Hepatocyte (in vitro differentiated cells): ENCODE measurements around the gene RHOF. TPM values are rescaled to one million over a fixed set of nuclear protein-coding genes. Genes with fewer than 3 reads are reported as not detected.

Experiments
- DNase-seq: peaks from one replicate; pipeline ENCODE4 v3.0.0-alpha.2; 2016; ENCODE audit warnings: low spot score
- H2AFZ ChIP-seq: fragments of 200-600 bp; sonication (generic); 2 replicates; pipeline ENCODE4 v1.6.0; 2016; ENCODE audit warnings: antibody characterized with exemption, mild to moderate bottlenecking
- H3K27ac ChIP-seq: fragments of 200-600 bp; sonication (generic); 2 replicates; pipeline ENCODE4 v1.5.1; 2016; ENCODE audit warnings: mild to moderate bottlenecking
- H3K27me3 ChIP-seq: fragments of 200-600 bp; sonication (generic); 2 replicates; pipeline ENCODE4 v1.6.1; 2016
- H3K36me3 ChIP-seq: fragments of 200-600 bp; sonication (generic); replicated peaks from 2 replicates; pipeline ENCODE4 v1.5.1; 2016; ENCODE audit warnings: low read depth; ENCODE audit not compliant: insufficient read depth
- H3K4me1 ChIP-seq: fragments of 200-600 bp; sonication (generic); 2 replicates; pipeline ENCODE4 v1.5.1; 2016; ENCODE audit warnings: mild to moderate bottlenecking, moderate library complexity; ENCODE audit not compliant: insufficient read depth
- H3K4me2 ChIP-seq: fragments of 200-600 bp; sonication (generic); 2 replicates; pipeline ENCODE4 v1.6.0; 2016
- H3K4me3 ChIP-seq: fragments of 200-600 bp; sonication (generic); 2 replicates; pipeline ENCODE4 v1.5.1; 2016; ENCODE audit warnings: mild to moderate bottlenecking
- H3K79me2 ChIP-seq: fragments of 200-600 bp; sonication (generic); 2 replicates; pipeline ENCODE4 v1.6.0; 2017; ENCODE audit warnings: mild to moderate bottlenecking
- H3K9me2 ChIP-seq: fragments of 200-600 bp; sonication (generic); replicated peaks from 2 replicates; pipeline ENCODE4 v1.6.0; 2017; ENCODE audit warnings: mild to moderate bottlenecking; ENCODE audit not compliant: insufficient read depth
- H3K9me3 ChIP-seq: fragments of 200-600 bp; sonication (generic); 2 replicates; pipeline ENCODE4 v1.5.1; 2016; ENCODE audit warnings: low read depth, mild to moderate bottlenecking
- H4K20me1 ChIP-seq: fragments of 200-600 bp; sonication (generic); 2 replicates; pipeline ENCODE4 v1.6.0; 2016; ENCODE audit warnings: mild to moderate bottlenecking; ENCODE audit not compliant: insufficient read depth, poor library complexity, severe bottlenecking
- EZH2 ChIP-seq: fragments of 200-600 bp; sonication (generic); IDR thresholded peaks from 2 replicates; pipeline ENCODE4 v1.6.1; 2016; ENCODE audit warnings: antibody characterized with exemption, mild to moderate bottlenecking, borderline replicate concordance
- EZH2phosphoT487 ChIP-seq: fragments of 200-600 bp; sonication (generic); IDR thresholded peaks from one replicate; pipeline ENCODE4 v1.6.1; 2018; ENCODE audit warnings: antibody characterized with exemption, mild to moderate bottlenecking, low read depth, moderate library complexity; ENCODE audit not compliant: unreplicated experiment, severe bottlenecking
- WGBS: methylation state at CpG from one replicate; pipeline ENCODE4 v1.1.6; 2016; ENCODE audit warnings: low lambda C conversion rate; ENCODE audit errors: missing lambda C conversion rate; 5-methylcytosine and 5-hydroxymethylcytosine counted together
- polyA plus RNA-seq: library from polyadenylated mRNA; unstranded; fragments of >200 nt; fragmentation: Nextera tagmentation; extraction: Ambion mirVana; gene quantifications from 2 replicates; pipeline ENCODE4 v1.2.1, GENCODE V29; 2016
- total RNA-seq: library from RNA; depleted of rRNA; stranded (reverse); fragments of >200 nt; gene quantifications from 2 replicates; pipeline ENCODE4 v1.2.3, GENCODE V29; 2014
- TF ChIP-seq, protein P1 (sequence below): fragments of 200-600 bp; sonication (generic); IDR thresholded peaks from 2 replicates; pipeline ENCODE4 v1.5.1; 2016; ENCODE audit warnings: antibody characterized with exemption, mild to moderate bottlenecking; ENCODE audit not compliant: poor library complexity

RHOF gene
- total and polyA plus RNA-seq, 2 experiments from 2014 or later, result 40.4 to 45.3 TPM

DNA sequence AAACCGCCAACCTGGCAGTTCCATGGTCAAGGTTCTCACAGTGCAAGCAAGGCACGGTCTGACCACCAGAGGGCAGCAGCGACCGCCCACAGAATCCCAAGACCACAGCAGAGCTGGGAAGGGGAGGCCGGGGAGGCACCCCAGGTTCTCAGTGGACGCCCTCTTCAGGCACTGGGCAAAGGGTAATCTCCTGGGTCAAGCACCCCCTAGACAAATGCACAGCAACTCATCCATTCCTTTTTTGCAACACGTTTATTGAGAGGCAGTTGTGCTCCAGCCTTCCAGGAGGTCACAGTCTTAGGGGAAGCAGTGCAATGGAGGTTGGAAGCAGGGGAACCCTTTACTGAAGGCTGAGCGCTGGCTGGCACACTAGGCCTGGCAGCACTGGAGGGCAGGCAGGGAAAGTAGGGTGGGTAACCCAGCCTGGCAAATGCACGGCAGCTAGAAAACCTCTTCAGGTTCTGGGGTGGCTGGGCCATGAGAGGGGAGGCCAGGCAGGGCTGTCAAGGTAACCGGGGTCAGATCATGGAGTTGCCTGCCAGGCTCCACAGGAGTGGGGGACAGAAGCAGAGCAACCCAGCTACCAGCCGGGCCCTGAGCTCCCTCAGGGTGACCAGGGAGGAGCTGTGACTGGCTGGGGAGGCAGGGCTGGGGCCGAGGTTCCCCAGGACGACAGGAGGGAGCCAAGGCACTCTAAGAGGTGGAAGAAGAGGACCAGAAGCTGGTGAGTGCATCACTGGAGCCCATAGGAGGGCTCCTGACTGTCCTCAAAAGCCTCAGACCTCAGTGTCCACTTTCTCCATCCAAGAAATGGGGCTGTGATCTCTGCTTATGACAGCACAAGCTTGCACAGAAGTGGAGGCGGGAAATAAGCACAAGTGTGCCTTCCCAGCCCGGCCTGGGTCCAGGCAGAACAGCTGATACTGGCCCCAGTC, 1.8 kb upstream of the RHOF start:
- H3K4me3 ChIP-seq, result no peak overlapping the region
- H2AFZ ChIP-seq, result no peak overlapping the region
- H3K9me2 ChIP-seq, result no peaks in the 10 kb centered on the region
- peaks cover 61% of the 10 kb centered on the region for H3K79me2 ChIP-seq
- peak overlapping the region; percentile 96 for H3K4me2 ChIP-seq
- TF ChIP-seq EZH2phosphoT487 (no peak), EZH2 (no peak)
- TF ChIP-seq, protein P1, sequence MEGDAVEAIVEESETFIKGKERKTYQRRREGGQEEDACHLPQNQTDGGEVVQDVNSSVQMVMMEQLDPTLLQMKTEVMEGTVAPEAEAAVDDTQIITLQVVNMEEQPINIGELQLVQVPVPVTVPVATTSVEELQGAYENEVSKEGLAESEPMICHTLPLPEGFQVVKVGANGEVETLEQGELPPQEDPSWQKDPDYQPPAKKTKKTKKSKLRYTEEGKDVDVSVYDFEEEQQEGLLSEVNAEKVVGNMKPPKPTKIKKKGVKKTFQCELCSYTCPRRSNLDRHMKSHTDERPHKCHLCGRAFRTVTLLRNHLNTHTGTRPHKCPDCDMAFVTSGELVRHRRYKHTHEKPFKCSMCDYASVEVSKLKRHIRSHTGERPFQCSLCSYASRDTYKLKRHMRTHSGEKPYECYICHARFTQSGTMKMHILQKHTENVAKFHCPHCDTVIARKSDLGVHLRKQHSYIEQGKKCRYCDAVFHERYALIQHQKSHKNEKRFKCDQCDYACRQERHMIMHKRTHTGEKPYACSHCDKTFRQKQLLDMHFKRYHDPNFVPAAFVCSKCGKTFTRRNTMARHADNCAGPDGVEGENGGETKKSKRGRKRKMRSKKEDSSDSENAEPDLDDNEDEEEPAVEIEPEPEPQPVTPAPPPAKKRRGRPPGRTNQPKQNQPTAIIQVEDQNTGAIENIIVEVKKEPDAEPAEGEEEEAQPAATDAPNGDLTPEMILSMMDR, result peak; percentile 92
- peak overlapping the region; percentile 100 for H3K27ac ChIP-seq
- H3K9me3 ChIP-seq, result no peaks in the 10 kb centered on the region
- H3K36me3 ChIP-seq, result no peaks in the 10 kb centered on the region
- peak; percentile 89 for DNase-seq
- peaks cover 50% of the 10 kb centered on the region for H3K4me1 ChIP-seq
- peaks cover 25% of the 10 kb centered on the region for H4K20me1 ChIP-seq
- H3K27me3 ChIP-seq, result no peaks in the 10 kb centered on the region
- WGBS, result 48% methylated on average over 15 of the region's 15 CpGs

DNA sequence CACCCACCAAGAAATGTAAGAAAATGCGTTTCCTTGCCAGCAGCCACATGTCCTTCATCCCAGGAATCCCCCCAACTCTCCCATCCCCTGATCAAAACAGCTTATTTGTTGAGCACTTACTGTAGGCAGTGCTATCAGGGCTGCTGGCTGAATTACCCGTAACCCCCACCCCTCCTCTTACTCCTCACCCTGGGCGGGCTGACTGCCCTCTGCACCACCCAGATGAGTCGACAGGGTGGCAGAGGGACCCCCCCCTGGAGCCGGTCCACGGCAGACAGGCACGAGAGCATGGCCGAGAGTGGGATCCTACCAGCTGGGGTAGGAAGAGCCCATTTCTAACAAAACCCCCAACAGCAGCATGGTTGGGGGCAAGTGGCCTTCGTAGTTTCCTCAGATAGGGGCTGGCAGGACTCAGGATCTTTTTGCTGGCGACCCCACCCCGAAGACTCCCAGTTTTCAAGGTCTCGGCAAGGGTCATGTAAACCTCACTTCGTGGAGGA, 1.1 kb upstream of the RHOF start:
- WGBS, result 6% methylated on average over 13 of the region's 13 CpGs
- no peak for TF ChIP-seq EZH2phosphoT487
- no peak for TF ChIP-seq EZH2
- TF ChIP-seq, protein P1, result no peak

GRCh38 chr12:121793838-121794533, 498 bp upstream of the RHOF start:
- Histone ChIP-seq H3K9me2 (no peaks in the 10 kb centered on the region), H3K4me3 (peak overlapping the region; percentile 72), H3K79me2 (peaks cover 65% of the 10 kb centered on the region), H3K4me2 (peak overlapping the region; percentile 96), H3K36me3 (no peaks in the 10 kb centered on the region), H4K20me1 (peaks cover 25% of the 10 kb centered on the region), H3K27me3 (no peaks in the 10 kb centered on the region), H2AFZ (peak overlapping the region; percentile 47), H3K9me3 (no peaks in the 10 kb centered on the region), H3K4me1 (peaks cover 45% of the 10 kb centered on the region), H3K27ac (peak overlapping the region; percentile 100)
- TF ChIP-seq EZH2, result no peak
- TF ChIP-seq, protein P1, result peak; percentile 100
- peak; percentile 97 for DNase-seq
- WGBS, result under 1% methylated on average over 59 of the region's 59 CpGs

More for the DNA sequence above, 1.1 kb upstream of the RHOF start:
- DNase-seq, result no peak
- Histone ChIP-seq H3K9me3 (no peaks in the 10 kb centered on the region), H3K36me3 (no peaks in the 10 kb centered on the region), H2AFZ (no peak overlapping the region), H3K9me2 (no peaks in the 10 kb centered on the region), H3K4me2 (peak overlapping the region; percentile 96), H4K20me1 (peaks cover 25% of the 10 kb centered on the region), H3K27ac (peak overlapping the region; percentile 100), H3K4me1 (peaks cover 50% of the 10 kb centered on the region), H3K4me3 (no peak overlapping the region), H3K27me3 (no peaks in the 10 kb centered on the region), H3K79me2 (peaks cover 64% of the 10 kb centered on the region)
